NCI-H748 treated with DMSO at 0.1 percent for 48 hours (cell line): ENCODE data around the gene ERBB4.

ENCODE experiments used
- DNase-seq: peaks from one replicate; lab custom pipeline; 2025; lab: John Stamatoyannopoulos, UW

The ERBB4 gene

GRCh38 chr2:211351987-211352386, 1186.6 kb downstream of the ERBB4 start:
- DNase-seq: no peak

GRCh38 chr2:211349031-211349430, 1189.6 kb downstream of the ERBB4 start:
- no peak for DNase-seq

- DNase-seq: no peak
Measured at GRCh38 chr2:211347328-211347727, 1191.3 kb downstream of the ERBB4 start.

GRCh38 chr2:211344289-211344688, 1194.3 kb downstream of the ERBB4 start:
- no peak for DNase-seq

- DNase-seq: no peak
Measured at GRCh38 chr2:211333377-211333776, 1205.2 kb downstream of the ERBB4 start.

GRCh38 chr2:211331736-211332135, 1206.9 kb downstream of the ERBB4 start:
- no peak for DNase-seq

- DNase-seq: no peak
Measured at GRCh38 chr2:211329882-211330281, 1208.7 kb downstream of the ERBB4 start.

GRCh38 chr2:211329421-211329820, 1209.2 kb downstream of the ERBB4 start:
- no peak for DNase-seq

GRCh38 chr2:211328126-211328525, 1210.5 kb downstream of the ERBB4 start:
- DNase-seq: no peak
